ENCODE measurements around the gene MAPK12.

- TF ChIP-seq POLR2AphosphoS5 (IDR thresholded peaks at IDR 0.05) (no peak), CTCF (IDR thresholded peaks at IDR 0.05) (no peak)
Observed at GRCh38 chr22:50286275-50286674, 24.8 kb upstream of the MAPK12 start.

All from breast epithelium (tissue), 3 donors.